K562 (cell line): ENCODE measurements around the gene STIM1. TPM values are rescaled to one million over a fixed set of nuclear protein-coding genes. Genes with fewer than 3 reads are reported as not detected.

Experiments
- BACH1 ChIP-seq: fragments of 200-800 bp; sonication (Bioruptor generic); IDR thresholded peaks from 2 replicates; pipeline ENCODE4 v1.6.1; 2016; ENCODE audit warnings: missing genetic modification characterization, missing compliant biosample characterization
- CBX2 ChIP-seq: fragments of 200-600 bp; sonication (generic); IDR thresholded peaks from one replicate; pipeline ENCODE4 v1.6.1; 2012; ENCODE audit warnings: mild to moderate bottlenecking, low read length, inconsistent platforms; ENCODE audit not compliant: insufficient read depth, poor library complexity, severe bottlenecking
- CSDE1 ChIP-seq, 2 experiments: fragments of 450-650 bp; IDR thresholded peaks; 2 replicates each; pipeline ENCODE4 v1.6.1; 2016; ENCODE audit warnings: mild to moderate bottlenecking in 1 of 2
- DMBX1 ChIP-seq: fragments of 250-450 bp; sonication (Bioruptor Pico); IDR thresholded peaks from 2 replicates; pipeline ENCODE4 v1.8.0; 2022; ENCODE audit warnings: inconsistent platforms, mild to moderate bottlenecking, moderate library complexity, borderline replicate concordance
- ETV1 ChIP-seq: fragments of 450-650 bp; conservative IDR thresholded peaks from 2 replicates; pipeline ENCODE4 v1.6.1; 2016; ENCODE audit warnings: missing genetic modification characterization, control low read depth, low read depth, missing compliant biosample characterization
- GABPB1 ChIP-seq: sonication (generic); formaldehyde crosslinking; IDR thresholded peaks from 2 replicates; pipeline ENCODE4 v1.8.0; 2022; ENCODE audit warnings: mild to moderate bottlenecking, missing genetic modification reagents
- GTF2E2 ChIP-seq: fragments of 200-800 bp; sonication (Bioruptor generic); IDR thresholded peaks from 2 replicates; pipeline ENCODE4 v1.6.1; 2016; ENCODE audit warnings: missing genetic modification characterization, missing compliant biosample characterization
- KLF1 ChIP-seq: fragments of 450-650 bp; IDR thresholded peaks from 2 replicates; pipeline ENCODE4 v1.6.1; 2016; ENCODE audit warnings: missing genetic modification characterization, missing compliant biosample characterization
- MCM5 ChIP-seq: fragments of 450-650 bp; IDR thresholded peaks from 2 replicates; pipeline ENCODE4 v1.6.1; 2016; ENCODE audit warnings: low read depth
- MTA2 ChIP-seq: fragments of 450-650 bp; IDR thresholded peaks from 2 replicates; pipeline ENCODE4 v1.6.1; 2016; ENCODE audit warnings: low read depth
- NCOA4 ChIP-seq: fragments of 450-650 bp; IDR thresholded peaks from 2 replicates; pipeline ENCODE4 v1.6.1; 2018; ENCODE audit warnings: mild to moderate bottlenecking; ENCODE audit not compliant: partially characterized antibody
- NONO ChIP-seq, 2 experiments: fragments of 200-400 bp in 1 of 2; fragments of 450-650 bp in 1 of 2; formaldehyde crosslinking in 1 of 2; IDR thresholded peaks; 2 replicates each; pipeline ENCODE4 v1.6.1; 2017; ENCODE audit warnings: low read depth in 2 of 2, mild to moderate bottlenecking in 2 of 2, moderate library complexity in 2 of 2, low read length in 1 of 2
- SAP30 ChIP-seq: fragments of 200-600 bp; sonication (generic); IDR thresholded peaks from 2 replicates; pipeline ENCODE4 v1.6.1; 2012; ENCODE audit warnings: borderline replicate concordance, low read depth, mild to moderate bottlenecking, moderate library complexity, low read length, control low read depth, inconsistent platforms; ENCODE audit not compliant: insufficient read depth, poor library complexity, severe bottlenecking
- SMC3 ChIP-seq: conservative IDR thresholded peaks from 2 replicates; pipeline ENCODE4 v1.6.1; 2011; ENCODE audit warnings: low read depth, low read length, improper control_type of control experiment; ENCODE audit not compliant: insufficient read depth
- TAF7 ChIP-seq: fragments of 450-650 bp; IDR thresholded peaks from 2 replicates; pipeline ENCODE4 v1.6.1; 2016; ENCODE audit warnings: missing genetic modification characterization, missing compliant biosample characterization
- WHSC1 ChIP-seq: IDR thresholded peaks from one replicate; pipeline ENCODE4 v1.6.1; 2012; ENCODE audit warnings: low read length, control low read depth, inconsistent platforms
- ZFP1 ChIP-seq: fragments of 450-650 bp; formaldehyde crosslinking; IDR thresholded peaks from 2 replicates; pipeline ENCODE4 v1.4.0; 2020; ENCODE audit warnings: mild to moderate bottlenecking, mixed read lengths
- ZKSCAN8 ChIP-seq: fragments of 200-800 bp; sonication (Bioruptor generic); IDR thresholded peaks from 2 replicates; pipeline ENCODE4 v1.6.1; 2016; ENCODE audit warnings: missing genetic modification characterization, missing compliant biosample characterization
- polyA plus RNA-seq, 8 experiments: library from polyadenylated mRNA; depleted of rRNA in 4 of 8; stranded (reverse) in 5 of 8; unstranded in 3 of 8; fragments of >200 nt; fragmentation: Nextera tagmentation in 2 of 8; fragmentation: Illumina TruSeq in 1 of 8; extraction: Ambion mirVana in 2 of 8; extraction: Trizol in 1 of 8; gene quantifications; 2 replicates each; pipeline versions ENCODE4 v1.2.1 to v1.2.3, GENCODE V29; 2011 to 2014; ENCODE audit warnings: inconsistent platforms in 1 of 8, missing spikeins in 1 of 8
- total RNA-seq, 7 experiments: library from RNA; depleted of rRNA in 6 of 7; stranded (reverse); fragments of >200 nt in 6 of 7; fragmentation: Illumina TruSeq in 2 of 7; extraction: Trizol in 2 of 7; gene quantifications; 2 replicates each; pipeline versions ENCODE4 v1.2.1 to v1.2.3, GENCODE V29; 2011 to 2021; ENCODE audit warnings: low replicate concordance in 1 of 7
- TF ChIP-seq, protein P1 (sequence below): IDR thresholded peaks from 2 replicates; pipeline ENCODE4 v1.6.1; 2012; ENCODE audit warnings: low read depth, low read length, improper control_type of control experiment, borderline replicate concordance
- TF ChIP-seq, protein P2 (sequence below): sonication (generic); formaldehyde crosslinking; IDR thresholded peaks from 2 replicates; pipeline ENCODE4 v1.8.0; 2022; ENCODE audit warnings: mild to moderate bottlenecking, missing genetic modification reagents
- TF ChIP-seq, protein P3 (sequence below): fragments of 250-450 bp; sonication (Bioruptor Pico); IDR thresholded peaks from 2 replicates; pipeline ENCODE4 v1.8.0; 2021; ENCODE audit warnings: moderate library complexity, mild to moderate bottlenecking, inconsistent platforms
- TF ChIP-seq, protein P4 (sequence below): fragments of 250-450 bp; sonication (Bioruptor Pico); IDR thresholded peaks from 2 replicates; pipeline ENCODE4 v1.8.0; 2021; ENCODE audit warnings: moderate library complexity, mild to moderate bottlenecking, inconsistent platforms

STIM1 gene
- total and polyA plus RNA-seq, 9 of the 15 experiments (the other 6 are each of a cell fraction or from before 2014, with no cell fraction given), result 7.7 to 50.5 (median 22.5) TPM

- TF ChIP-seq TAF7 (0 out of 2 replicates have a peak, but pooled peaks have one; percentile 7), WHSC1 (no peak), BACH1 (no peak), CBX2 (no peak), GTF2E2 (tag) (0 out of 2 replicates have a peak, but pooled peaks have one; percentile 57), CSDE1 (IDR thresholded peaks at IDR 0.05) (0 out of 4 replicates have a peak, but pooled peaks of 1 of the 2 experiments have one; percentile 26), NCOA4 (no peak), GABPB1 (CRISPR knock-in tag) (0 out of 2 replicates have a peak, but pooled peaks have one; percentile 17), MTA2 (no peak), ZFP1 (CRISPR knock-in tag) (no peak), SMC3 (no peak), ZKSCAN8 (CRISPR knock-in tag) (no peak), MCM5 (no peak), KLF1 (tag) (peak; percentile 11; the same call in 1 of the 2 replicates), DMBX1 (CRISPR knock-in tag) (peak; percentile 57; the same call in 1 of the 2 replicates), ETV1 (tag) (no peak), SAP30 (no peak), NONO (IDR thresholded peaks at IDR 0.05; ENCODE audit: low read depth in 2 of 2, low read length in 1 of 2) (no peak)
- TF ChIP-seq, protein P1, sequence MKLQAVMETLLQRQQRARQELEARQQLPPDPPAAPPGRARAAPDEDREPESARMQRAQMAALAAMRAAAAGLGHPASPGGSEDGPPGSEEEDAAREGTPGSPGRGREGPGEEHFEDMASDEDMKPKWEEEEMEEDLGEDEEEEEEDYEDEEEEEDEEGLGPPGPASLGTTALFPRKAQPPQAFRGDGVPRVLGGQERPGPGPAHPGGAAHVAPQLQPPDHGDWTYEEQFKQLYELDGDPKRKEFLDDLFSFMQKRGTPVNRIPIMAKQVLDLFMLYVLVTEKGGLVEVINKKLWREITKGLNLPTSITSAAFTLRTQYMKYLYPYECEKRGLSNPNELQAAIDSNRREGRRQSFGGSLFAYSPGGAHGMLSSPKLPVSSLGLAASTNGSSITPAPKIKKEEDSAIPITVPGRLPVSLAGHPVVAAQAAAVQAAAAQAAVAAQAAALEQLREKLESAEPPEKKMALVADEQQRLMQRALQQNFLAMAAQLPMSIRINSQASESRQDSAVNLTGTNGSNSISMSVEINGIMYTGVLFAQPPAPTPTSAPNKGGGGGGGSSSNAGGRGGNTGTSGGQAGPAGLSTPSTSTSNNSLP, result no peak
- TF ChIP-seq, protein P2, sequence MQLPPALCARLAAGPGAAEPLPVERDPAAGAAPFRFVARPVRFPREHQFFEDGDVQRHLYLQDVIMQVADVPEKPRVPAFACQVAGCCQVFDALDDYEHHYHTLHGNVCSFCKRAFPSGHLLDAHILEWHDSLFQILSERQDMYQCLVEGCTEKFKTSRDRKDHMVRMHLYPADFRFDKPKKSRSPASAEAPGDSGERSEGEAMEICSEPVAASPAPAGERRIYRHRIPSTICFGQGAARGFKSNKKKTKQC (CRISPR knock-in tag), result no peak
- TF ChIP-seq, protein P3, sequence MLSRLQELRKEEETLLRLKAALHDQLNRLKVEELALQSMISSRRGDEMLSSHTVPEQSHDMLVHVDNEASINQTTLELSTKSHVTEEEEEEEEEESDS (CRISPR knock-in tag), result no peak
- TF ChIP-seq, protein P4, sequence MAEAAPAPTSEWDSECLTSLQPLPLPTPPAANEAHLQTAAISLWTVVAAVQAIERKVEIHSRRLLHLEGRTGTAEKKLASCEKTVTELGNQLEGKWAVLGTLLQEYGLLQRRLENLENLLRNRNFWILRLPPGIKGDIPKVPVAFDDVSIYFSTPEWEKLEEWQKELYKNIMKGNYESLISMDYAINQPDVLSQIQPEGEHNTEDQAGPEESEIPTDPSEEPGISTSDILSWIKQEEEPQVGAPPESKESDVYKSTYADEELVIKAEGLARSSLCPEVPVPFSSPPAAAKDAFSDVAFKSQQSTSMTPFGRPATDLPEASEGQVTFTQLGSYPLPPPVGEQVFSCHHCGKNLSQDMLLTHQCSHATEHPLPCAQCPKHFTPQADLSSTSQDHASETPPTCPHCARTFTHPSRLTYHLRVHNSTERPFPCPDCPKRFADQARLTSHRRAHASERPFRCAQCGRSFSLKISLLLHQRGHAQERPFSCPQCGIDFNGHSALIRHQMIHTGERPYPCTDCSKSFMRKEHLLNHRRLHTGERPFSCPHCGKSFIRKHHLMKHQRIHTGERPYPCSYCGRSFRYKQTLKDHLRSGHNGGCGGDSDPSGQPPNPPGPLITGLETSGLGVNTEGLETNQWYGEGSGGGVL (CRISPR knock-in tag), result no peak
Measured at GRCh38 chr11:3853899-3854659, 1.4 kb upstream of the STIM1 start (continued).
